ENCODE results near the gene SOAT2.

- no peak for TF ChIP-seq CTCF (IDR thresholded peaks at IDR 0.05)
- TF ChIP-seq EP300 (IDR thresholded peaks at IDR 0.05), result no peak
- TF ChIP-seq POLR2A (IDR thresholded peaks at IDR 0.05), result no peak
Observed at GRCh38 chr12:53093777-53094393, 9.4 kb upstream of the SOAT2 start.
